Mammary epithelial cell (primary cell): ENCODE results near the gene TNXB.
"Not testable (repeated sequence)": the region's sequence is repeated elsewhere in the genome, so short reads cannot be mapped to it uniquely, and the experiment has no call there.

Experiments
- EZH2 ChIP-seq: IDR thresholded peaks from 2 replicates; pipeline ENCODE4 v1.6.1; 2012; ENCODE audit warnings: low read length, inconsistent platforms, borderline replicate concordance
- TF ChIP-seq, protein P1 (sequence below), 2 donors: IDR thresholded peaks in 1 of 2; conservative IDR thresholded peaks in 1 of 2; 2 replicates each; pipeline ENCODE4 v1.5.1; 2011 to 2012; ENCODE audit warnings: inconsistent platforms in 2 of 2, low read length in 2 of 2, mild to moderate bottlenecking in 2 of 2, control low read depth in 1 of 2, low read depth in 1 of 2; ENCODE audit not compliant: insufficient read depth in 1 of 2; ENCODE audit errors: extremely low read depth in 1 of 2

- TF ChIP-seq, protein P1, sequence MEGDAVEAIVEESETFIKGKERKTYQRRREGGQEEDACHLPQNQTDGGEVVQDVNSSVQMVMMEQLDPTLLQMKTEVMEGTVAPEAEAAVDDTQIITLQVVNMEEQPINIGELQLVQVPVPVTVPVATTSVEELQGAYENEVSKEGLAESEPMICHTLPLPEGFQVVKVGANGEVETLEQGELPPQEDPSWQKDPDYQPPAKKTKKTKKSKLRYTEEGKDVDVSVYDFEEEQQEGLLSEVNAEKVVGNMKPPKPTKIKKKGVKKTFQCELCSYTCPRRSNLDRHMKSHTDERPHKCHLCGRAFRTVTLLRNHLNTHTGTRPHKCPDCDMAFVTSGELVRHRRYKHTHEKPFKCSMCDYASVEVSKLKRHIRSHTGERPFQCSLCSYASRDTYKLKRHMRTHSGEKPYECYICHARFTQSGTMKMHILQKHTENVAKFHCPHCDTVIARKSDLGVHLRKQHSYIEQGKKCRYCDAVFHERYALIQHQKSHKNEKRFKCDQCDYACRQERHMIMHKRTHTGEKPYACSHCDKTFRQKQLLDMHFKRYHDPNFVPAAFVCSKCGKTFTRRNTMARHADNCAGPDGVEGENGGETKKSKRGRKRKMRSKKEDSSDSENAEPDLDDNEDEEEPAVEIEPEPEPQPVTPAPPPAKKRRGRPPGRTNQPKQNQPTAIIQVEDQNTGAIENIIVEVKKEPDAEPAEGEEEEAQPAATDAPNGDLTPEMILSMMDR (conservative IDR thresholded peaks at IDR 0.05 in 1 of 2, IDR thresholded peaks at IDR 0.05 in 1 of 2; ENCODE audit: extremely low read depth in 1 of 2, insufficient read depth in 1 of 2, low read depth in 1 of 2, low read length in 2 of 2), result not testable (repeated sequence)
- not testable (repeated sequence) for TF ChIP-seq EZH2
These were observed 98.1 kb downstream of the TNXB start for GRCh38 chr6:32010856-32011530.
